WTC11 (cell line): ENCODE data around the gene CR2. TPM values are rescaled to one million over a fixed set of nuclear protein-coding genes. Genes with fewer than 3 reads are reported as not detected.

ENCODE experiments used
- CREB1 ChIP-seq: sonication (generic); formaldehyde crosslinking; IDR thresholded peaks from 2 replicates; pipeline ENCODE4 v1.8.0; 2023; ENCODE audit warnings: mild to moderate bottlenecking, missing genetic modification reagents
- FOXK1 ChIP-seq: sonication (generic); formaldehyde crosslinking; IDR thresholded peaks from 2 replicates; pipeline ENCODE4 v1.8.0; 2022; ENCODE audit warnings: mild to moderate bottlenecking, moderate library complexity, missing genetic modification reagents
- NFYB ChIP-seq: sonication (generic); formaldehyde crosslinking; conservative IDR thresholded peaks from 2 replicates; pipeline ENCODE4 v1.8.0; 2022; ENCODE audit warnings: low read depth, missing genetic modification reagents
- SMAD3 ChIP-seq: sonication (generic); formaldehyde crosslinking; IDR thresholded peaks from 2 replicates; pipeline ENCODE4 v1.8.0; 2022; ENCODE audit warnings: missing genetic modification reagents, mild to moderate bottlenecking, borderline replicate concordance
- SMAD4 ChIP-seq: sonication (generic); formaldehyde crosslinking; IDR thresholded peaks from 2 replicates; pipeline ENCODE4 v1.8.0; 2022; ENCODE audit warnings: mild to moderate bottlenecking, missing genetic modification reagents
- SP1 ChIP-seq: sonication (generic); formaldehyde crosslinking; conservative IDR thresholded peaks from 2 replicates; pipeline ENCODE4 v1.8.1; 2022; ENCODE audit warnings: missing genetic modification reagents
- TEAD1 ChIP-seq: sonication (generic); formaldehyde crosslinking; IDR thresholded peaks from 2 replicates; pipeline ENCODE4 v1.8.0; 2022; ENCODE audit warnings: mild to moderate bottlenecking, missing genetic modification reagents
- ZNF317 ChIP-seq: sonication (generic); formaldehyde crosslinking; IDR thresholded peaks from 2 replicates; pipeline ENCODE4 v1.8.1; 2023; ENCODE audit warnings: low read depth, mild to moderate bottlenecking, moderate library complexity, missing genetic modification reagents, borderline replicate concordance
- ZNF423 ChIP-seq: fragments of 250-450 bp; sonication (Bioruptor Pico); IDR thresholded peaks from 2 replicates; pipeline ENCODE4 v2.1.2; 2022; ENCODE audit warnings: mild to moderate bottlenecking, moderate library complexity
- total RNA-seq: library from RNA; stranded (reverse); gene quantifications from 3 replicates; pipeline ENCODE4 v1.2.3, GENCODE V29; 2021
- TF ChIP-seq, protein P1 (sequence below): sonication (generic); formaldehyde crosslinking; IDR thresholded peaks from 2 replicates; pipeline ENCODE4 v1.8.0; 2023; ENCODE audit warnings: missing genetic modification reagents, mild to moderate bottlenecking, borderline replicate concordance
- TF ChIP-seq, protein P2 (sequence below): sonication (generic); formaldehyde crosslinking; IDR thresholded peaks from 2 replicates; pipeline ENCODE4 v1.8.0; 2022; ENCODE audit warnings: mild to moderate bottlenecking, missing genetic modification reagents
- TF ChIP-seq, protein P3 (sequence below): sonication (generic); formaldehyde crosslinking; IDR thresholded peaks from 2 replicates; pipeline ENCODE4 v1.8.1; 2023; ENCODE audit warnings: mild to moderate bottlenecking, missing genetic modification reagents, moderate library complexity
- TF ChIP-seq, protein P4 (sequence below): sonication (generic); formaldehyde crosslinking; IDR thresholded peaks from 2 replicates; pipeline ENCODE4 v1.8.0; 2022; ENCODE audit warnings: missing genetic modification reagents
- TF ChIP-seq, protein P5 (sequence below): sonication (generic); formaldehyde crosslinking; IDR thresholded peaks from 2 replicates; pipeline ENCODE4 v1.8.0; 2022; ENCODE audit warnings: mild to moderate bottlenecking, missing genetic modification reagents
- TF ChIP-seq, protein P6 (sequence below): sonication (generic); formaldehyde crosslinking; IDR thresholded peaks from 2 replicates; pipeline ENCODE4 v1.8.1; 2023; ENCODE audit warnings: mild to moderate bottlenecking, missing genetic modification reagents
- TF ChIP-seq, protein P7 (sequence below): sonication (generic); formaldehyde crosslinking; IDR thresholded peaks from 2 replicates; pipeline ENCODE4 v1.8.1; 2023; ENCODE audit warnings: mild to moderate bottlenecking, moderate library complexity, missing genetic modification reagents

Gene CR2
- total RNA-seq, 1 experiment from 2014 or later, result 3.8 TPM

DNA sequence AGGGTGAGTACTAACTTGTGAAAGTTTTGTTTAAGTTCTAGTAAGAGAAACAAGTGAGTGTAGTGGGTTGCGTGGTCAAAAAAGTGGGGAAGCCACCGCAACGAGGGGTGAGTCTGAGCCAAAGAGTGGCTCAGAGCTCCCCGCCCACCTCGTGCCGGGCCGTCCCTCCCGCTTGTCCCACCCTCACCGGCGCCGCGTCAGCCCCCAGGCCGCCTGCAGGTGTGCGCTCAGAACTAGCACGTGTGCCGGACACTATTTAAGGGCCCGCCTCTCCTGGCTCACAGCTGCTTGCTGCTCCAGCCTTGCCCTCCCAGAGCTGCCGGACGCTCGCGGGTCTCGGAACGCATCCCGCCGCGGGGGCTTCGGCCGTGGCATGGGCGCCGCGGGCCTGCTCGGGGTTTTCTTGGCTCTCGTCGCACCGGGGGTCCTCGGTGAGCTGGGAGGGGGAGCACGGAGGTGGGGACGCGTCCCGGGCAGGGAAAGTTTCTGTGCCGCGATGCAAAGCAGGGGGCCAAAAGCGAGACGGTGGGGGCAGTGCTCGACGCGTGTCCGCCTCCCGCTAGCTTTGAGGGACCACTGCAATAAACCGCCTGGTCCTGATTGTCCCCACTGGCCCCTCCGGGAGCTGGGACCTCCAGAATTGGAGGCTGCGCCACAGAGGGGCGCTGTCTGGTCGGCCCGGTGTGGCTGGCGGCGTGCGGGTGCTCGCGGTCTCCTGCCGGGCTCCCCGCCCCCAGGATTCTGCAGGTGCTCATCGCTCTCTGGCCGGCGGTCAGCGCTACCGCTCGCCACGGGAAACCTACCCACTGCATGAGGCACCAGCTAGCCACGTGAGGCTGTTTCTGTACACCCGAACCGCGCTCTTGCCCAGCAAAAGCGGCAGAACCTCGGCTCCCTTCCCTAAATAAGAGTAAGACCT is at the start of gene CR2 (continued):
- TF ChIP-seq, protein P1, sequence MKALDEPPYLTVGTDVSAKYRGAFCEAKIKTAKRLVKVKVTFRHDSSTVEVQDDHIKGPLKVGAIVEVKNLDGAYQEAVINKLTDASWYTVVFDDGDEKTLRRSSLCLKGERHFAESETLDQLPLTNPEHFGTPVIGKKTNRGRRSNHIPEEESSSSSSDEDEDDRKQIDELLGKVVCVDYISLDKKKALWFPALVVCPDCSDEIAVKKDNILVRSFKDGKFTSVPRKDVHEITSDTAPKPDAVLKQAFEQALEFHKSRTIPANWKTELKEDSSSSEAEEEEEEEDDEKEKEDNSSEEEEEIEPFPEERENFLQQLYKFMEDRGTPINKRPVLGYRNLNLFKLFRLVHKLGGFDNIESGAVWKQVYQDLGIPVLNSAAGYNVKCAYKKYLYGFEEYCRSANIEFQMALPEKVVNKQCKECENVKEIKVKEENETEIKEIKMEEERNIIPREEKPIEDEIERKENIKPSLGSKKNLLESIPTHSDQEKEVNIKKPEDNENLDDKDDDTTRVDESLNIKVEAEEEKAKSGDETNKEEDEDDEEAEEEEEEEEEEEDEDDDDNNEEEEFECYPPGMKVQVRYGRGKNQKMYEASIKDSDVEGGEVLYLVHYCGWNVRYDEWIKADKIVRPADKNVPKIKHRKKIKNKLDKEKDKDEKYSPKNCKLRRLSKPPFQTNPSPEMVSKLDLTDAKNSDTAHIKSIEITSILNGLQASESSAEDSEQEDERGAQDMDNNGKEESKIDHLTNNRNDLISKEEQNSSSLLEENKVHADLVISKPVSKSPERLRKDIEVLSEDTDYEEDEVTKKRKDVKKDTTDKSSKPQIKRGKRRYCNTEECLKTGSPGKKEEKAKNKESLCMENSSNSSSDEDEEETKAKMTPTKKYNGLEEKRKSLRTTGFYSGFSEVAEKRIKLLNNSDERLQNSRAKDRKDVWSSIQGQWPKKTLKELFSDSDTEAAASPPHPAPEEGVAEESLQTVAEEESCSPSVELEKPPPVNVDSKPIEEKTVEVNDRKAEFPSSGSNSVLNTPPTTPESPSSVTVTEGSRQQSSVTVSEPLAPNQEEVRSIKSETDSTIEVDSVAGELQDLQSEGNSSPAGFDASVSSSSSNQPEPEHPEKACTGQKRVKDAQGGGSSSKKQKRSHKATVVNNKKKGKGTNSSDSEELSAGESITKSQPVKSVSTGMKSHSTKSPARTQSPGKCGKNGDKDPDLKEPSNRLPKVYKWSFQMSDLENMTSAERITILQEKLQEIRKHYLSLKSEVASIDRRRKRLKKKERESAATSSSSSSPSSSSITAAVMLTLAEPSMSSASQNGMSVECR (CRISPR knock-in tag), result peak; percentile 70; the same call in 1 of the 2 replicates
- TF ChIP-seq, protein P2, sequence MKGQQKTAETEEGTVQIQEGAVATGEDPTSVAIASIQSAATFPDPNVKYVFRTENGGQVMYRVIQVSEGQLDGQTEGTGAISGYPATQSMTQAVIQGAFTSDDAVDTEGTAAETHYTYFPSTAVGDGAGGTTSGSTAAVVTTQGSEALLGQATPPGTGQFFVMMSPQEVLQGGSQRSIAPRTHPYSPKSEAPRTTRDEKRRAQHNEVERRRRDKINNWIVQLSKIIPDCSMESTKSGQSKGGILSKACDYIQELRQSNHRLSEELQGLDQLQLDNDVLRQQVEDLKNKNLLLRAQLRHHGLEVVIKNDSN (CRISPR knock-in tag), result peak; percentile 74
- TF ChIP-seq ZNF423 (CRISPR knock-in tag), result 0 out of 2 replicates have a peak, but pooled peaks have one; percentile 59
- TF ChIP-seq SP1 (CRISPR knock-in tag), result peak; percentile 60
- TF ChIP-seq, protein P3, sequence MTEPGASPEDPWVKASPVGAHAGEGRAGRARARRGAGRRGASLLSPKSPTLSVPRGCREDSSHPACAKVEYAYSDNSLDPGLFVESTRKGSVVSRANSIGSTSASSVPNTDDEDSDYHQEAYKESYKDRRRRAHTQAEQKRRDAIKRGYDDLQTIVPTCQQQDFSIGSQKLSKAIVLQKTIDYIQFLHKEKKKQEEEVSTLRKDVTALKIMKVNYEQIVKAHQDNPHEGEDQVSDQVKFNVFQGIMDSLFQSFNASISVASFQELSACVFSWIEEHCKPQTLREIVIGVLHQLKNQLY (CRISPR knock-in tag), result 0 out of 2 replicates have a peak, but pooled peaks have one; percentile 67
- no peak for TF ChIP-seq NFYB (CRISPR knock-in tag)
- TF ChIP-seq, protein P4, sequence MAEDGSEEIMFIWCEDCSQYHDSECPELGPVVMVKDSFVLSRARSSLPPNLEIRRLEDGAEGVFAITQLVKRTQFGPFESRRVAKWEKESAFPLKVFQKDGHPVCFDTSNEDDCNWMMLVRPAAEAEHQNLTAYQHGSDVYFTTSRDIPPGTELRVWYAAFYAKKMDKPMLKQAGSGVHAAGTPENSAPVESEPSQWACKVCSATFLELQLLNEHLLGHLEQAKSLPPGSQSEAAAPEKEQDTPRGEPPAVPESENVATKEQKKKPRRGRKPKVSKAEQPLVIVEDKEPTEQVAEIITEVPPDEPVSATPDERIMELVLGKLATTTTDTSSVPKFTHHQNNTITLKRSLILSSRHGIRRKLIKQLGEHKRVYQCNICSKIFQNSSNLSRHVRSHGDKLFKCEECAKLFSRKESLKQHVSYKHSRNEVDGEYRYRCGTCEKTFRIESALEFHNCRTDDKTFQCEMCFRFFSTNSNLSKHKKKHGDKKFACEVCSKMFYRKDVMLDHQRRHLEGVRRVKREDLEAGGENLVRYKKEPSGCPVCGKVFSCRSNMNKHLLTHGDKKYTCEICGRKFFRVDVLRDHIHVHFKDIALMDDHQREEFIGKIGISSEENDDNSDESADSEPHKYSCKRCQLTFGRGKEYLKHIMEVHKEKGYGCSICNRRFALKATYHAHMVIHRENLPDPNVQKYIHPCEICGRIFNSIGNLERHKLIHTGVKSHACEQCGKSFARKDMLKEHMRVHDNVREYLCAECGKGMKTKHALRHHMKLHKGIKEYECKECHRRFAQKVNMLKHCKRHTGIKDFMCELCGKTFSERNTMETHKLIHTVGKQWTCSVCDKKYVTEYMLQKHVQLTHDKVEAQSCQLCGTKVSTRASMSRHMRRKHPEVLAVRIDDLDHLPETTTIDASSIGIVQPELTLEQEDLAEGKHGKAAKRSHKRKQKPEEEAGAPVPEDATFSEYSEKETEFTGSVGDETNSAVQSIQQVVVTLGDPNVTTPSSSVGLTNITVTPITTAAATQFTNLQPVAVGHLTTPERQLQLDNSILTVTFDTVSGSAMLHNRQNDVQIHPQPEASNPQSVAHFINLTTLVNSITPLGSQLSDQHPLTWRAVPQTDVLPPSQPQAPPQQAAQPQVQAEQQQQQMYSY (CRISPR knock-in tag), result no peak
- TF ChIP-seq SMAD4 (CRISPR knock-in tag), result 0 out of 2 replicates have a peak, but pooled peaks have one; percentile 10
- TF ChIP-seq, protein P5, sequence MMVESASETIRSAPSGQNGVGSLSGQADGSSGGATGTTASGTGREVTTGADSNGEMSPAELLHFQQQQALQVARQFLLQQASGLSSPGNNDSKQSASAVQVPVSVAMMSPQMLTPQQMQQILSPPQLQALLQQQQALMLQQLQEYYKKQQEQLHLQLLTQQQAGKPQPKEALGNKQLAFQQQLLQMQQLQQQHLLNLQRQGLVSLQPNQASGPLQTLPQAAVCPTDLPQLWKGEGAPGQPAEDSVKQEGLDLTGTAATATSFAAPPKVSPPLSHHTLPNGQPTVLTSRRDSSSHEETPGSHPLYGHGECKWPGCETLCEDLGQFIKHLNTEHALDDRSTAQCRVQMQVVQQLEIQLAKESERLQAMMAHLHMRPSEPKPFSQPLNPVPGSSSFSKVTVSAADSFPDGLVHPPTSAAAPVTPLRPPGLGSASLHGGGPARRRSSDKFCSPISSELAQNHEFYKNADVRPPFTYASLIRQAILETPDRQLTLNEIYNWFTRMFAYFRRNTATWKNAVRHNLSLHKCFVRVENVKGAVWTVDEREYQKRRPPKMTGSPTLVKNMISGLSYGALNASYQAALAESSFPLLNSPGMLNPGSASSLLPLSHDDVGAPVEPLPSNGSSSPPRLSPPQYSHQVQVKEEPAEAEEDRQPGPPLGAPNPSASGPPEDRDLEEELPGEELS (CRISPR knock-in tag), result peak; percentile 41; the same call in 1 of the 2 replicates
- TF ChIP-seq CREB1 (CRISPR knock-in tag), result peak; percentile 78; the same call in 1 of the 2 replicates
- TF ChIP-seq, protein P6, sequence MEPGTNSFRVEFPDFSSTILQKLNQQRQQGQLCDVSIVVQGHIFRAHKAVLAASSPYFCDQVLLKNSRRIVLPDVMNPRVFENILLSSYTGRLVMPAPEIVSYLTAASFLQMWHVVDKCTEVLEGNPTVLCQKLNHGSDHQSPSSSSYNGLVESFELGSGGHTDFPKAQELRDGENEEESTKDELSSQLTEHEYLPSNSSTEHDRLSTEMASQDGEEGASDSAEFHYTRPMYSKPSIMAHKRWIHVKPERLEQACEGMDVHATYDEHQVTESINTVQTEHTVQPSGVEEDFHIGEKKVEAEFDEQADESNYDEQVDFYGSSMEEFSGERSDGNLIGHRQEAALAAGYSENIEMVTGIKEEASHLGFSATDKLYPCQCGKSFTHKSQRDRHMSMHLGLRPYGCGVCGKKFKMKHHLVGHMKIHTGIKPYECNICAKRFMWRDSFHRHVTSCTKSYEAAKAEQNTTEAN (CRISPR knock-in tag), result peak; percentile 85; the same call in 1 of the 2 replicates
- TF ChIP-seq, protein P7, sequence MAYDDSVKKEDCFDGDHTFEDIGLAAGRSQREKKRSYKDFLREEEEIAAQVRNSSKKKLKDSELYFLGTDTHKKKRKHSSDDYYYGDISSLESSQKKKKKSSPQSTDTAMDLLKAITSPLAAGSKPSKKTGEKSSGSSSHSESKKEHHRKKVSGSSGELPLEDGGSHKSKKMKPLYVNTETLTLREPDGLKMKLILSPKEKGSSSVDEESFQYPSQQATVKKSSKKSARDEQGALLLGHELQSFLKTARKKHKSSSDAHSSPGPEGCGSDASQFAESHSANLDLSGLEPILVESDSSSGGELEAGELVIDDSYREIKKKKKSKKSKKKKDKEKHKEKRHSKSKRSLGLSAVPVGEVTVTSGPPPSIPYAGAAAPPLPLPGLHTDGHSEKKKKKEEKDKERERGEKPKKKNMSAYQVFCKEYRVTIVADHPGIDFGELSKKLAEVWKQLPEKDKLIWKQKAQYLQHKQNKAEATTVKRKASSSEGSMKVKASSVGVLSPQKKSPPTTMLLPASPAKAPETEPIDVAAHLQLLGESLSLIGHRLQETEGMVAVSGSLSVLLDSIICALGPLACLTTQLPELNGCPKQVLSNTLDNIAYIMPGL, result peak; percentile 95
- peak; percentile 93 for TF ChIP-seq TEAD1 (CRISPR knock-in tag)
- peak; percentile 43; the same call in 1 of the 2 replicates for TF ChIP-seq ZNF317 (CRISPR knock-in tag)
- TF ChIP-seq FOXK1, result peak; percentile 66; the same call in 1 of the 2 replicates
- TF ChIP-seq SMAD3, result peak; percentile 51; the same call in 1 of the 2 replicates
